ENCODE results near the gene TLX2.

- TF ChIP-seq CTCF (IDR thresholded peaks at IDR 0.05) (peak; percentile 67), REST (IDR thresholded peaks at IDR 0.05; ENCODE audit: insufficient read depth in 1 of 2, low read depth in 2 of 2, low read length in 1 of 2) (no peak), POLR2AphosphoS5 (IDR thresholded peaks at IDR 0.05; ENCODE audit: low read depth, low read length) (no peak), TCF7L2 (IDR thresholded peaks at IDR 0.05; ENCODE audit: low read depth, low read length) (no peak), SIN3A (IDR thresholded peaks at IDR 0.05; ENCODE audit: borderline replicate concordance, insufficient read depth, low read depth, low read length) (no peak)
These were observed 30.4 kb downstream of the TLX2 start for GRCh38 chr2:74544634-74545033.

Data from Panc1 (cell line).